Adrenal gland (tissue), 5 donors: ENCODE measurements around the gene SLC3A2.

Source experiments
- POLR2A ChIP-seq, 2 donors: fragments of 450-650 bp; IDR thresholded peaks; one replicate each; pipeline ENCODE4 v1.6.1; 2017; ENCODE audit warnings: antibody characterized with exemption in 2 of 2, mild to moderate bottlenecking in 2 of 2, moderate library complexity in 1 of 2
- TF ChIP-seq, protein P1 (sequence below), 6 experiments: fragments of 450-650 bp in 4 of 6; fragments of 200-600 bp in 2 of 6; sonication (generic) in 1 of 6; IDR thresholded peaks; 1 replicate in 5 of 6; 2 replicates in 1 of 6; pipeline versions ENCODE4 v1.5.1 to v1.8.0; 2016 to 2021; ENCODE audit warnings: antibody characterized with exemption in 6 of 6, mild to moderate bottlenecking in 2 of 6, moderate library complexity in 1 of 6
- donor health status: DM: no; HTN: no; CAD: no.

DNA sequence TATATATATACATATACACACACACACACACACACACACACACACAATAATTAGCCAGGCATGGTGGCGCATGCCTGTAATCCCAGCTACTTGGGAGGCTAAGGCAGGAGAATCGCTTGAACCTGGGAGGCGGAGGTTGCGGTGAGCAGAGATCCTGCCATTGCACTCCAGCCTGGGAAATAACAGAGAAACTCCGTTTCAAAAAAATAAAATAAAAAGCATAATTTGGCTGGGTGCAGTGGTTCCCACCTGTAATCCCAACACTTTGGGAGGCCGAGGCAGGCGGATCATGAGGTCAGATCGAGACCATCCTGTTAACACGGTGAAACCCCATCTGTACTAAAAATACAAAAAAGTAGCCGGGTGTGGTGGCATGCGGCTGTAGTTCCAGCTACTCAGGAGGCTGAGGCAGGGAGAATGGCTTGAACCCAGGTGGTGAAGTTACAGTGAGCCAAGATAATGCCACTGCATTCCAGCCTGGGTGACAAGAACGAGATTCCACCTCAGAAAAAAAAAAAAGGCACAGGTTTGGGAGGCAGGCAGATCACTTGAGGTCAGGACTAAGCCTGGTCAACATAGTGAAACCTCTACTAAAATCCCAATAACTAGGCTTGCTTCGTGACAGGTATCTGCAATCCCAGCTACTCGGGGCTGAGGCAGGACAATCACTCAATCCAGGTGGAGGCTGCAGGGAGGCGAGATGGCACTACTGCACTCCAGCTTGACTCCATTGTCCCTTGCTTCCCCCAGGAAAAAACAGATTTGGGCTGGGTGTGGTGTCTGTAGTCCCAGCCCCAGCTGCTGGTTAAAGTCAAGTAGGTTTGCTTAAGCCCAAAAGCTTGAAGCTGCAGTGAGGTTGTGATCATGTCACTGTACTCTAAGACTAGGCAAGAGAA lies 29.5 kb upstream of the SLC3A2 start:
- TF ChIP-seq POLR2A (IDR thresholded peaks at IDR 0.05) = no peak
- TF ChIP-seq, protein P1, sequence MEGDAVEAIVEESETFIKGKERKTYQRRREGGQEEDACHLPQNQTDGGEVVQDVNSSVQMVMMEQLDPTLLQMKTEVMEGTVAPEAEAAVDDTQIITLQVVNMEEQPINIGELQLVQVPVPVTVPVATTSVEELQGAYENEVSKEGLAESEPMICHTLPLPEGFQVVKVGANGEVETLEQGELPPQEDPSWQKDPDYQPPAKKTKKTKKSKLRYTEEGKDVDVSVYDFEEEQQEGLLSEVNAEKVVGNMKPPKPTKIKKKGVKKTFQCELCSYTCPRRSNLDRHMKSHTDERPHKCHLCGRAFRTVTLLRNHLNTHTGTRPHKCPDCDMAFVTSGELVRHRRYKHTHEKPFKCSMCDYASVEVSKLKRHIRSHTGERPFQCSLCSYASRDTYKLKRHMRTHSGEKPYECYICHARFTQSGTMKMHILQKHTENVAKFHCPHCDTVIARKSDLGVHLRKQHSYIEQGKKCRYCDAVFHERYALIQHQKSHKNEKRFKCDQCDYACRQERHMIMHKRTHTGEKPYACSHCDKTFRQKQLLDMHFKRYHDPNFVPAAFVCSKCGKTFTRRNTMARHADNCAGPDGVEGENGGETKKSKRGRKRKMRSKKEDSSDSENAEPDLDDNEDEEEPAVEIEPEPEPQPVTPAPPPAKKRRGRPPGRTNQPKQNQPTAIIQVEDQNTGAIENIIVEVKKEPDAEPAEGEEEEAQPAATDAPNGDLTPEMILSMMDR (IDR thresholded peaks at IDR 0.05) = no peak
